Measurements from ENCODE around the gene ALX1. TPM values are rescaled to one million over a fixed set of nuclear protein-coding genes. Genes with fewer than 3 reads are reported as not detected.
A peak's percentile ranks its signal among the peaks of the same experiment; 100 is the strongest.

The ALX1 gene
- total RNA-seq, 1 experiment from 2014 or later, result 0.74 TPM

- TF ChIP-seq, protein P1, sequence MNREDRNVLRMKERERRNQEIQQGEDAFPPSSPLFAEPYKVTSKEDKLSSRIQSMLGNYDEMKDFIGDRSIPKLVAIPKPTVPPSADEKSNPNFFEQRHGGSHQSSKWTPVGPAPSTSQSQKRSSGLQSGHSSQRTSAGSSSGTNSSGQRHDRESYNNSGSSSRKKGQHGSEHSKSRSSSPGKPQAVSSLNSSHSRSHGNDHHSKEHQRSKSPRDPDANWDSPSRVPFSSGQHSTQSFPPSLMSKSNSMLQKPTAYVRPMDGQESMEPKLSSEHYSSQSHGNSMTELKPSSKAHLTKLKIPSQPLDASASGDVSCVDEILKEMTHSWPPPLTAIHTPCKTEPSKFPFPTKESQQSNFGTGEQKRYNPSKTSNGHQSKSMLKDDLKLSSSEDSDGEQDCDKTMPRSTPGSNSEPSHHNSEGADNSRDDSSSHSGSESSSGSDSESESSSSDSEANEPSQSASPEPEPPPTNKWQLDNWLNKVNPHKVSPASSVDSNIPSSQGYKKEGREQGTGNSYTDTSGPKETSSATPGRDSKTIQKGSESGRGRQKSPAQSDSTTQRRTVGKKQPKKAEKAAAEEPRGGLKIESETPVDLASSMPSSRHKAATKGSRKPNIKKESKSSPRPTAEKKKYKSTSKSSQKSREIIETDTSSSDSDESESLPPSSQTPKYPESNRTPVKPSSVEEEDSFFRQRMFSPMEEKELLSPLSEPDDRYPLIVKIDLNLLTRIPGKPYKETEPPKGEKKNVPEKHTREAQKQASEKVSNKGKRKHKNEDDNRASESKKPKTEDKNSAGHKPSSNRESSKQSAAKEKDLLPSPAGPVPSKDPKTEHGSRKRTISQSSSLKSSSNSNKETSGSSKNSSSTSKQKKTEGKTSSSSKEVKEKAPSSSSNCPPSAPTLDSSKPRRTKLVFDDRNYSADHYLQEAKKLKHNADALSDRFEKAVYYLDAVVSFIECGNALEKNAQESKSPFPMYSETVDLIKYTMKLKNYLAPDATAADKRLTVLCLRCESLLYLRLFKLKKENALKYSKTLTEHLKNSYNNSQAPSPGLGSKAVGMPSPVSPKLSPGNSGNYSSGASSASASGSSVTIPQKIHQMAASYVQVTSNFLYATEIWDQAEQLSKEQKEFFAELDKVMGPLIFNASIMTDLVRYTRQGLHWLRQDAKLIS (CRISPR knock-in tag; IDR thresholded peaks at IDR 0.05; ENCODE audit: borderline replicate concordance), result no peak
- TF ChIP-seq E2F4 (CRISPR knock-in tag; IDR thresholded peaks at IDR 0.05; ENCODE audit: borderline replicate concordance, low read depth) (no peak), NR2C2 (CRISPR knock-in tag; IDR thresholded peaks at IDR 0.05) (no peak), ETV6 (CRISPR knock-in tag; IDR thresholded peaks at IDR 0.05) (no peak), TEAD1 (CRISPR knock-in tag; IDR thresholded peaks at IDR 0.05) (no peak), NFE2L1 (CRISPR knock-in tag; IDR thresholded peaks at IDR 0.05) (no peak), ESRRA (CRISPR knock-in tag; IDR thresholded peaks at IDR 0.05; ENCODE audit: borderline replicate concordance) (no peak)
- TF ChIP-seq, protein P2, sequence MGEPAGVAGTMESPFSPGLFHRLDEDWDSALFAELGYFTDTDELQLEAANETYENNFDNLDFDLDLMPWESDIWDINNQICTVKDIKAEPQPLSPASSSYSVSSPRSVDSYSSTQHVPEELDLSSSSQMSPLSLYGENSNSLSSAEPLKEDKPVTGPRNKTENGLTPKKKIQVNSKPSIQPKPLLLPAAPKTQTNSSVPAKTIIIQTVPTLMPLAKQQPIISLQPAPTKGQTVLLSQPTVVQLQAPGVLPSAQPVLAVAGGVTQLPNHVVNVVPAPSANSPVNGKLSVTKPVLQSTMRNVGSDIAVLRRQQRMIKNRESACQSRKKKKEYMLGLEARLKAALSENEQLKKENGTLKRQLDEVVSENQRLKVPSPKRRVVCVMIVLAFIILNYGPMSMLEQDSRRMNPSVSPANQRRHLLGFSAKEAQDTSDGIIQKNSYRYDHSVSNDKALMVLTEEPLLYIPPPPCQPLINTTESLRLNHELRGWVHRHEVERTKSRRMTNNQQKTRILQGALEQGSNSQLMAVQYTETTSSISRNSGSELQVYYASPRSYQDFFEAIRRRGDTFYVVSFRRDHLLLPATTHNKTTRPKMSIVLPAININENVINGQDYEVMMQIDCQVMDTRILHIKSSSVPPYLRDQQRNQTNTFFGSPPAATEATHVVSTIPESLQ (CRISPR knock-in tag; IDR thresholded peaks at IDR 0.05), result no peak
Measured at GRCh38 chr12:85322715-85323114, 42.7 kb downstream of the ALX1 start (continued).

DNA sequence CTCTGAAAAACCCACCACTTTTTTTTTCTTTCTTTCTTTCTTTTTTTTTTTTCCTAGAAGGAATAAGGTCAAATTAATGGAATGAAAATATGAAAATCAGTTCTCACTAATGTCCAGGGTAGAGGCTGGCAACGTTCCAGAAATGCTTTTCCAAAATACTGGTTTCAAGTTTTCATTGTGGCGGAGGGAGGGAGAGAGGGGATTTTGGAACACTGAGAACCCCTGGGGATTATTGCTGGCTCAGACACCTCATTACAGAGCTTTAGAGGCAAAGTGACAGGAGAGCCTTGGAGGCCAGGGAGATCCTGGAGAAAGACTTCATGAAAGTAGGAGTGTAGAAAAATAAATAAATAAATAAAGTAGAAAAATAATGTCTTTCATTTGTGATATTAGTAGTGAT lies 45.4 kb downstream of the ALX1 start:
- Mint-ChIP-seq H3K27me3 (ENCODE audit: low read depth) (no peaks in the 10 kb centered on the region), H3K4me3 (no peak overlapping the region), H3K27ac (no peak overlapping the region), H3K4me1 (peaks cover 8% of the 10 kb centered on the region; the same call in 1 of the 2 replicates), H3K36me3 (no peaks in the 10 kb centered on the region), H3K9me3 (no peaks in the 10 kb centered on the region)
- TF ChIP-seq CREM (CRISPR knock-in tag; IDR thresholded peaks at IDR 0.05), result no peak
- DNase-seq (ENCODE audit: low spot score) (no peak), ATAC-seq (0 out of 2 replicates have a peak, but pooled peaks have one; percentile 32)
- POLR2A ChIA-PET, result no interaction called here
- CTCF ChIA-PET, result no interaction called here

- ChIA-PET POLR2A (no interaction called here), CTCF (no interaction called here)
- TF ChIP-seq TEAD4 (CRISPR knock-in tag; IDR thresholded peaks at IDR 0.05) (no peak), ZMAT4 (CRISPR knock-in tag; IDR thresholded peaks at IDR 0.05) (no peak), ZNF263 (CRISPR knock-in tag; IDR thresholded peaks at IDR 0.05; ENCODE audit: low read depth) (no peak), TEAD1 (CRISPR knock-in tag; IDR thresholded peaks at IDR 0.05) (no peak), GTF2I (CRISPR knock-in tag; conservative IDR thresholded peaks at IDR 0.05) (no peak), MXD4 (CRISPR knock-in tag; IDR thresholded peaks at IDR 0.05; ENCODE audit: borderline replicate concordance) (no peak), HMGA2 (CRISPR knock-in tag; IDR thresholded peaks at IDR 0.05) (no peak), GABPB1 (CRISPR knock-in tag; IDR thresholded peaks at IDR 0.05) (no peak), ZNF425 (CRISPR knock-in tag; conservative IDR thresholded peaks at IDR 0.05) (no peak), ESRRA (CRISPR knock-in tag; IDR thresholded peaks at IDR 0.05; ENCODE audit: borderline replicate concordance) (no peak)
- TF ChIP-seq, protein P1 (CRISPR knock-in tag; IDR thresholded peaks at IDR 0.05; ENCODE audit: borderline replicate concordance), result no peak
Measured at GRCh38 chr12:85329913-85330312, 49.9 kb downstream of the ALX1 start.

More at GRCh38 chr12:85329913-85330312, 49.9 kb downstream of the ALX1 start:
- H3K27ac Mint-ChIP-seq, result no peak overlapping the region
- no peaks in the 10 kb centered on the region for H3K36me3 Mint-ChIP-seq
- no peak for DNase-seq (ENCODE audit: low spot score)
- H3K9me3 Mint-ChIP-seq, result no peaks in the 10 kb centered on the region
- no peak for ATAC-seq
- peaks cover 7% of the 10 kb centered on the region; the same call in 1 of the 2 replicates for H3K4me1 Mint-ChIP-seq
- no peaks in the 10 kb centered on the region for H3K27me3 Mint-ChIP-seq (ENCODE audit: low read depth)
- H3K4me3 Mint-ChIP-seq, result no peak overlapping the region

Data from WTC11 (cell line).